SU-DHL-6 (cell line): ENCODE results near the gene SIGLEC8.

Source experiments
- EZH2phosphoT487 ChIP-seq: fragments of 200-600 bp; sonication (generic), shearing (Covaris generic); conservative IDR thresholded peaks from 2 replicates; pipeline ENCODE4 v1.6.1; 2018; ENCODE audit warnings: mild to moderate bottlenecking, antibody characterized with exemption, low read length, moderate library complexity, mixed read lengths
- TF ChIP-seq, protein P1 (sequence below): fragments of 200-600 bp; sonication (generic); IDR thresholded peaks from one replicate; pipeline ENCODE4 v1.5.1; 2017; ENCODE audit warnings: antibody characterized with exemption, mild to moderate bottlenecking, low read length, moderate library complexity; ENCODE audit not compliant: insufficient read depth, poor library complexity, severe bottlenecking

DNA sequence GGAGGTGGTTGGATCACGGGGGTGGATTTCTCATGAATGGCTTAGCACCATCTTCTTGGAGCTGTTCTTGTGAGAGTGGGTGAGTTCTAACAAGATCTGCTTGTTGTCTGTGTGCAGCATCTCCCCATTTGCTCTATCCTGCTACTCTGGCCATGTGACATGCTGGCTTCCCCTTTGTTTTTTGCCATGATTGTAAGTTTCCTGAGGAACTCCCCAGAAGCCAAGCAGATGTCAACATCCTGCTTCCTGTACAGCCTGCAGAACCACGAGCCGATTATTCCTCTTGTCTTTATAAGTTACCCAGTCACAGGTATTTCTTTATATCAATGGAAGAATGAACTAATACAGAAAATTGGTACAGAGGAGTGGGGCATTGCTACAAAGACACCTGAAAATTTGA is 45.6 kb upstream of the SIGLEC8 start:
- TF ChIP-seq, protein P1, sequence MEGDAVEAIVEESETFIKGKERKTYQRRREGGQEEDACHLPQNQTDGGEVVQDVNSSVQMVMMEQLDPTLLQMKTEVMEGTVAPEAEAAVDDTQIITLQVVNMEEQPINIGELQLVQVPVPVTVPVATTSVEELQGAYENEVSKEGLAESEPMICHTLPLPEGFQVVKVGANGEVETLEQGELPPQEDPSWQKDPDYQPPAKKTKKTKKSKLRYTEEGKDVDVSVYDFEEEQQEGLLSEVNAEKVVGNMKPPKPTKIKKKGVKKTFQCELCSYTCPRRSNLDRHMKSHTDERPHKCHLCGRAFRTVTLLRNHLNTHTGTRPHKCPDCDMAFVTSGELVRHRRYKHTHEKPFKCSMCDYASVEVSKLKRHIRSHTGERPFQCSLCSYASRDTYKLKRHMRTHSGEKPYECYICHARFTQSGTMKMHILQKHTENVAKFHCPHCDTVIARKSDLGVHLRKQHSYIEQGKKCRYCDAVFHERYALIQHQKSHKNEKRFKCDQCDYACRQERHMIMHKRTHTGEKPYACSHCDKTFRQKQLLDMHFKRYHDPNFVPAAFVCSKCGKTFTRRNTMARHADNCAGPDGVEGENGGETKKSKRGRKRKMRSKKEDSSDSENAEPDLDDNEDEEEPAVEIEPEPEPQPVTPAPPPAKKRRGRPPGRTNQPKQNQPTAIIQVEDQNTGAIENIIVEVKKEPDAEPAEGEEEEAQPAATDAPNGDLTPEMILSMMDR = no peak
- no peak for TF ChIP-seq EZH2phosphoT487
